ENCODE data around the gene TUBGCP6.

Gene TUBGCP6

GRCh38 chr22:50176850-50177536 is 67.8 kb downstream of the TUBGCP6 start:
- Histone ChIP-seq H3K9me3 (ENCODE audit: low read length) (no peaks in the 10 kb centered on the region), H3K4me1 (ENCODE audit: insufficient read depth, low read length) (no peaks in the 10 kb centered on the region), H3K9ac (ENCODE audit: low read length) (no peak overlapping the region), H3K27ac (ENCODE audit: low read depth, low read length) (no peak overlapping the region), H3K4me3 (ENCODE audit: low read depth in 1 of 2, low read length in 2 of 2) (no peak overlapping the region), H3K36me3 (ENCODE audit: insufficient read depth, low read length) (no peaks in the 10 kb centered on the region), H3K27me3 (ENCODE audit: control insufficient read depth in 1 of 2, insufficient read depth in 2 of 2, low read length in 2 of 2) (peaks cover 0 to 57% of the 10 kb centered on the region in 2 donors)

GRCh38 chr22:50175921-50176849 is 68.6 kb downstream of the TUBGCP6 start:
- Histone ChIP-seq H3K9me3 (ENCODE audit: low read length) (no peaks in the 10 kb centered on the region), H3K27me3 (ENCODE audit: control insufficient read depth in 1 of 2, insufficient read depth in 2 of 2, low read length in 2 of 2) (peaks cover 0 to 65% of the 10 kb centered on the region in 2 donors), H3K9ac (ENCODE audit: low read length) (no peak overlapping the region), H3K4me3 (ENCODE audit: low read depth in 1 of 2, low read length in 2 of 2) (no peak overlapping the region), H3K4me1 (ENCODE audit: insufficient read depth, low read length) (no peaks in the 10 kb centered on the region), H3K27ac (ENCODE audit: low read depth, low read length) (no peak overlapping the region), H3K36me3 (ENCODE audit: insufficient read depth, low read length) (no peaks in the 10 kb centered on the region)

GRCh38 chr22:50175191-50175461 is 69.7 kb downstream of the TUBGCP6 start:
- no peaks in the 10 kb centered on the region for H3K4me1 ChIP-seq (ENCODE audit: insufficient read depth, low read length)
- no peaks in the 10 kb centered on the region for H3K9me3 ChIP-seq (ENCODE audit: low read length)
- peaks cover 0 to 69% of the 10 kb centered on the region in 2 donors for H3K27me3 ChIP-seq (ENCODE audit: control insufficient read depth in 1 of 2, insufficient read depth in 2 of 2, low read length in 2 of 2)
- no peak overlapping the region for H3K27ac ChIP-seq (ENCODE audit: low read depth, low read length)
- H3K4me3 ChIP-seq (ENCODE audit: low read depth in 1 of 2, low read length in 2 of 2), result no peak overlapping the region
- no peak overlapping the region for H3K9ac ChIP-seq (ENCODE audit: low read length)
- no peaks in the 10 kb centered on the region for H3K36me3 ChIP-seq (ENCODE audit: insufficient read depth, low read length)

GRCh38 chr22:50174382-50175190 is 70.2 kb downstream of the TUBGCP6 start:
- Histone ChIP-seq H3K9me3 (ENCODE audit: low read length) (no peaks in the 10 kb centered on the region), H3K27ac (ENCODE audit: low read depth, low read length) (no peak overlapping the region), H3K36me3 (ENCODE audit: insufficient read depth, low read length) (no peaks in the 10 kb centered on the region), H3K9ac (ENCODE audit: low read length) (no peak overlapping the region), H3K4me3 (ENCODE audit: low read depth in 1 of 2, low read length in 2 of 2) (no peak overlapping the region), H3K4me1 (ENCODE audit: insufficient read depth, low read length) (no peaks in the 10 kb centered on the region), H3K27me3 (ENCODE audit: control insufficient read depth in 1 of 2, insufficient read depth in 2 of 2, low read length in 2 of 2) (peaks cover 0 to 63% of the 10 kb centered on the region in 2 donors)

- Histone ChIP-seq H3K36me3 (ENCODE audit: insufficient read depth, low read length) (no peaks in the 10 kb centered on the region), H3K4me1 (ENCODE audit: insufficient read depth, low read length) (no peaks in the 10 kb centered on the region), H3K27me3 (ENCODE audit: control insufficient read depth in 1 of 2, insufficient read depth in 2 of 2, low read length in 2 of 2) (peaks cover 4 to 62% of the 10 kb centered on the region in 2 donors), H3K4me3 (ENCODE audit: low read depth in 1 of 2, low read length in 2 of 2) (no peak overlapping the region), H3K27ac (ENCODE audit: low read depth, low read length) (no peak overlapping the region), H3K9me3 (ENCODE audit: low read length) (no peaks in the 10 kb centered on the region), H3K9ac (ENCODE audit: low read length) (no peak overlapping the region)
Measured at GRCh38 chr22:50173983-50174355, 70.9 kb downstream of the TUBGCP6 start.

GRCh38 chr22:50173311-50173982 is 71.4 kb downstream of the TUBGCP6 start:
- H3K4me3 ChIP-seq (ENCODE audit: low read depth in 1 of 2, low read length in 2 of 2), result no peak overlapping the region
- H3K4me1 ChIP-seq (ENCODE audit: insufficient read depth, low read length), result no peaks in the 10 kb centered on the region
- no peaks in the 10 kb centered on the region for H3K9me3 ChIP-seq (ENCODE audit: low read length)
- H3K27me3 ChIP-seq (ENCODE audit: control insufficient read depth in 1 of 2, insufficient read depth in 2 of 2, low read length in 2 of 2), result peaks cover 6 to 59% of the 10 kb centered on the region in 2 donors
- no peaks in the 10 kb centered on the region for H3K36me3 ChIP-seq (ENCODE audit: insufficient read depth, low read length)
- H3K27ac ChIP-seq (ENCODE audit: low read depth, low read length), result no peak overlapping the region
- H3K9ac ChIP-seq (ENCODE audit: low read length), result no peak overlapping the region

GRCh38 chr22:50171965-50172421 is 72.8 kb downstream of the TUBGCP6 start:
- Histone ChIP-seq H3K4me1 (ENCODE audit: insufficient read depth, low read length) (no peaks in the 10 kb centered on the region), H3K9ac (ENCODE audit: low read length) (no peak overlapping the region), H3K27me3 (ENCODE audit: control insufficient read depth in 1 of 2, insufficient read depth in 2 of 2, low read length in 2 of 2) (peaks cover 6 to 46% of the 10 kb centered on the region in 2 donors), H3K27ac (ENCODE audit: low read depth, low read length) (no peak overlapping the region), H3K9me3 (ENCODE audit: low read length) (no peaks in the 10 kb centered on the region), H3K4me3 (ENCODE audit: low read depth in 1 of 2, low read length in 2 of 2) (no peak overlapping the region), H3K36me3 (ENCODE audit: insufficient read depth, low read length) (no peaks in the 10 kb centered on the region)

GRCh38 chr22:50171319-50171964 is 73.4 kb downstream of the TUBGCP6 start:
- Histone ChIP-seq H3K4me3 (ENCODE audit: low read depth in 1 of 2, low read length in 2 of 2) (no peak overlapping the region), H3K9me3 (ENCODE audit: low read length) (no peaks in the 10 kb centered on the region), H3K9ac (ENCODE audit: low read length) (no peak overlapping the region), H3K36me3 (ENCODE audit: insufficient read depth, low read length) (no peaks in the 10 kb centered on the region), H3K4me1 (ENCODE audit: insufficient read depth, low read length) (no peaks in the 10 kb centered on the region), H3K27ac (ENCODE audit: low read depth, low read length) (no peak overlapping the region), H3K27me3 (ENCODE audit: control insufficient read depth in 1 of 2, insufficient read depth in 2 of 2, low read length in 2 of 2) (peaks cover 6 to 40% of the 10 kb centered on the region in 2 donors)

GRCh38 chr22:50170453-50171318 is 74.1 kb downstream of the TUBGCP6 start, which contains the start of gene PANX2:
Gene PANX2 (plus strand): TSS chr22:50170731. CDS start chr22:50170731, 0 bp downstream.
- Histone ChIP-seq H3K36me3 (ENCODE audit: insufficient read depth, low read length) (no peaks in the 10 kb centered on the region), H3K4me3 (ENCODE audit: low read depth in 1 of 2, low read length in 2 of 2) (no peak within 1 kb of the TSS), H3K27me3 (ENCODE audit: control insufficient read depth in 1 of 2, insufficient read depth in 2 of 2, low read length in 2 of 2) (peaks cover 6 to 35% of the 10 kb centered on the region in 2 donors), H3K27ac (ENCODE audit: low read depth, low read length) (no peak within 1 kb of the TSS), H3K9me3 (ENCODE audit: low read length) (no peaks in the 10 kb centered on the region), H3K9ac (ENCODE audit: low read length) (no peak within 1 kb of the TSS), H3K4me1 (ENCODE audit: insufficient read depth, low read length) (no peaks in the 10 kb centered on the region)

- Histone ChIP-seq H3K27me3 (ENCODE audit: control insufficient read depth in 1 of 2, insufficient read depth in 2 of 2, low read length in 2 of 2) (peaks cover 6 to 33% of the 10 kb centered on the region in 2 donors), H3K36me3 (ENCODE audit: insufficient read depth, low read length) (no peaks in the 10 kb centered on the region), H3K4me3 (ENCODE audit: low read depth in 1 of 2, low read length in 2 of 2) (no peak overlapping the region), H3K4me1 (ENCODE audit: insufficient read depth, low read length) (no peaks in the 10 kb centered on the region), H3K9ac (ENCODE audit: low read length) (no peak overlapping the region), H3K9me3 (ENCODE audit: low read length) (no peaks in the 10 kb centered on the region), H3K27ac (ENCODE audit: low read depth, low read length) (no peak overlapping the region)
Measured at GRCh38 chr22:50169774-50170341, 75.0 kb downstream of the TUBGCP6 start.
